Lung (tissue), 16 donors: ENCODE results near the gene DNAAF5. TPM values are rescaled to one million over a fixed set of nuclear protein-coding genes. Genes with fewer than 3 reads are reported as not detected.

Experiments used
- ATAC-seq: fragments of 200-7000 bp; cut with Tn5 transposase; one replicate; pipeline ENCODE4 v1.9.1; 2020; ENCODE audit warnings: moderate number of reproducible peaks; ENCODE audit not compliant: insufficient read depth, low FRiP score
- DNase-seq, 3 donors: peaks; one replicate each; pipeline ENCODE4 v3.0.0-alpha.2; 2013 to 2017
- H3K27ac ChIP-seq, 2 donors: one replicate each; pipeline ENCODE4 v1.5.1; 2013; ENCODE audit warnings: mild to moderate bottlenecking in 2 of 2, moderate library complexity in 2 of 2, control low read depth in 1 of 2, inconsistent platforms in 1 of 2, low read depth in 1 of 2, low read length in 1 of 2
- H3K27me3 ChIP-seq, 3 donors: one replicate each; pipeline ENCODE4 v1.5.1; 2013; ENCODE audit warnings: low read length in 2 of 3; ENCODE audit not compliant: control insufficient read depth in 3 of 3, insufficient read depth in 3 of 3
- H3K36me3 ChIP-seq, 4 donors: one replicate each; pipeline ENCODE4 v1.5.1; 2013; ENCODE audit warnings: low read length in 4 of 4, mild to moderate bottlenecking in 1 of 4, moderate library complexity in 1 of 4; ENCODE audit not compliant: control insufficient read depth in 4 of 4, insufficient read depth in 4 of 4
- H3K4me1 ChIP-seq, 5 donors: one replicate each; pipeline ENCODE4 v1.5.1; 2013; ENCODE audit warnings: low read length in 5 of 5, mild to moderate bottlenecking in 2 of 5, moderate library complexity in 1 of 5; ENCODE audit not compliant: control insufficient read depth in 5 of 5, insufficient read depth in 5 of 5
- H3K4me3 ChIP-seq: one replicate; pipeline ENCODE4 v1.5.1; 2013; ENCODE audit warnings: mild to moderate bottlenecking, control low read depth, moderate library complexity
- H3K9ac ChIP-seq, 2 donors: one replicate each; pipeline ENCODE4 v1.5.1; 2013; ENCODE audit warnings: low read length in 2 of 2, control low read depth in 1 of 2; ENCODE audit not compliant: insufficient read depth in 1 of 2
- H3K9me3 ChIP-seq, 4 donors: one replicate each; pipeline ENCODE4 v1.5.1; 2013; ENCODE audit warnings: low read length in 3 of 4, mild to moderate bottlenecking in 1 of 4, moderate library complexity in 1 of 4; ENCODE audit not compliant: control insufficient read depth in 4 of 4, insufficient read depth in 3 of 4
- WGBS, 2 donors: extraction: QIAGEN DNeasy Blood & Tissue Kit; methylation state at CpG; one replicate each; pipeline ENCODE4 v1.1.7; 2013; 5-methylcytosine and 5-hydroxymethylcytosine counted together
- long read RNA-seq, 5 donors: transcript quantifications; one replicate each; lab custom pipeline, GENCODE V29; 2026
- polyA plus RNA-seq, 2 donors: library from polyadenylated mRNA; stranded (reverse); fragments of 200-250 nt; gene quantifications; one replicate each; pipeline ENCODE4 v1.2.1, GENCODE V29; 2013
- total RNA-seq, 2 donors: library from RNA; depleted of rRNA in 1 of 2; stranded (reverse); fragments of >200 nt in 1 of 2; gene quantifications; one replicate each; pipeline ENCODE4 v1.2.1, GENCODE V29; 2014 to 2021
- TF ChIP-seq, protein P1 (sequence below): IDR thresholded peaks from 2 replicates; pipeline ENCODE4 v1.5.1; 2012; ENCODE audit warnings: mild to moderate bottlenecking; ENCODE audit errors: control extremely low read depth, extremely low read depth
- donor health status: control.
- donor health status: control.
- donor health status: Bipolar disorder and iron deficiency.
- donor health status: healthy.
- donor health status: DM: yes; HTN: yes; CAD: no.

Gene DNAAF5
- total RNA-seq: 10 to 100 TPM; 20.9 to 30.2 TPM
- polyA plus RNA-seq: 10 to 100 TPM; 10.2 to 16.4 TPM
- long read RNA-seq, donor 1, transcript DNAAF5-201 (13 exons, 3,410 nt): major isoform, 8 of 10 reads
- long read RNA-seq, donor 1, partial matches to known transcripts: 0 of 10 reads
- long read RNA-seq, donor 1, other reads (novel, unspliced or antisense): 0 of 10 reads
- long read RNA-seq, donor 2, partial matches to known transcripts: 0 of 1 reads
- long read RNA-seq, donor 2, other reads (novel, unspliced or antisense): 0 of 1 reads
- long read RNA-seq, donor 3, partial matches to known transcripts: 5 of 6 reads
- long read RNA-seq, donor 3, other reads (novel, unspliced or antisense): 0 of 6 reads
- long read RNA-seq, donor 4, partial matches to known transcripts: 0 of 2 reads
- long read RNA-seq, donor 4, other reads (novel, unspliced or antisense): 0 of 2 reads
- long read RNA-seq, donor 5, transcript DNAAF5-201 (13 exons, 3,410 nt): major isoform, 9 of 10 reads
- long read RNA-seq, donor 5, partial matches to known transcripts: 0 of 10 reads
- long read RNA-seq, donor 5, other reads (novel, unspliced or antisense): 0 of 10 reads

DNA sequence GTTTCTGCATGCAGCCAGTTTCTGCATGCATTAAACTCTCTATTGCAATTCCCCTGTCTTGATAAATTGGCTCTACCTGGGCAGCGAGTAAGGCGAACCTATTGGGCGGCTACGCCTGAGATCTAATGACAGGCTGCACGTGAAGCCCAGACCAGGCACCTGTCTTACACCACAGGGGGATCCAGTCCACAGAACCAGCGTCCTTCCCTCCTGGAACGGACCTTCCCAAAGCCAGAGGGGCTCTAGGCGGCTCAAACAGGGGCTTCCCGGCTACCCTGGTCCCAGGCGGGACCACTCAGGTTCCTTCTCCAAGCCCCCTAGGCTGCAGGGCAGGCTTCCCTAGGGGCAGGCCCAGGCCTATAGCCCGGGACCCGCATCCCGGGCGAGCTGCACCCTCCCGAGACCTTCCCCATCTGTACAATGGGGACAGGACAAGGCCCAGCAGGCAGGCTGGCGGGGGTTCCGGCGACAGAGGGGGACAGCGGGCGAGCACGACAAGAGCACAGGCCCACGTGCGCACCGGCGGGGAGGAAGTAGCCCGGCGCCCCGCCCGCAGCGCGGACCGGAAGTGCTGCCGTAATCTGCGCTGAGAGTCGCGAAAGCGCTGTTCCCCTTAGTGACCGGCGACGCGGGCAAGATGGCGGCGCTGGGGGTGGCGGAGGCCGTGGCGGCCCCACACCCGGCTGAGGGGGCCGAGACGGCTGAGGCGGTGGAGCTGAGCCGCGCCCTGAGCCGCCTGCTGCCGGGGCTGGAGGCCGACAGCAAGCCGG is at the start of gene DNAAF5:
DNAAF5 (plus strand) TSS at position 616 of the 770 bp plus-strand sequence; CDS start at position 638, 22 bp downstream.
- Histone ChIP-seq H3K36me3 (peaks cover 0 to 8% (median 5%) of the 10 kb centered on the region in 4 donors), H3K4me1 (peaks cover 4 to 15% (median 6%) of the 10 kb centered on the region in 5 donors), H3K9ac (no peak within 1 kb of the TSS), H3K27ac (peak within 1 kb of the TSS; percentile 78 to 81), H3K4me3 (peak within 1 kb of the TSS; percentile 70), H3K27me3 (no peaks in the 10 kb centered on the region), H3K9me3 (no peaks in the 10 kb centered on the region)
- ATAC-seq (peak; percentile 96), DNase-seq (peak; percentile 82 to 90 (median 89))
- TF ChIP-seq, protein P1, sequence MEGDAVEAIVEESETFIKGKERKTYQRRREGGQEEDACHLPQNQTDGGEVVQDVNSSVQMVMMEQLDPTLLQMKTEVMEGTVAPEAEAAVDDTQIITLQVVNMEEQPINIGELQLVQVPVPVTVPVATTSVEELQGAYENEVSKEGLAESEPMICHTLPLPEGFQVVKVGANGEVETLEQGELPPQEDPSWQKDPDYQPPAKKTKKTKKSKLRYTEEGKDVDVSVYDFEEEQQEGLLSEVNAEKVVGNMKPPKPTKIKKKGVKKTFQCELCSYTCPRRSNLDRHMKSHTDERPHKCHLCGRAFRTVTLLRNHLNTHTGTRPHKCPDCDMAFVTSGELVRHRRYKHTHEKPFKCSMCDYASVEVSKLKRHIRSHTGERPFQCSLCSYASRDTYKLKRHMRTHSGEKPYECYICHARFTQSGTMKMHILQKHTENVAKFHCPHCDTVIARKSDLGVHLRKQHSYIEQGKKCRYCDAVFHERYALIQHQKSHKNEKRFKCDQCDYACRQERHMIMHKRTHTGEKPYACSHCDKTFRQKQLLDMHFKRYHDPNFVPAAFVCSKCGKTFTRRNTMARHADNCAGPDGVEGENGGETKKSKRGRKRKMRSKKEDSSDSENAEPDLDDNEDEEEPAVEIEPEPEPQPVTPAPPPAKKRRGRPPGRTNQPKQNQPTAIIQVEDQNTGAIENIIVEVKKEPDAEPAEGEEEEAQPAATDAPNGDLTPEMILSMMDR: no peak
- 10% methylated on average over 54 to 56 of the region's 56 CpGs for WGBS, 2 donors

DNA sequence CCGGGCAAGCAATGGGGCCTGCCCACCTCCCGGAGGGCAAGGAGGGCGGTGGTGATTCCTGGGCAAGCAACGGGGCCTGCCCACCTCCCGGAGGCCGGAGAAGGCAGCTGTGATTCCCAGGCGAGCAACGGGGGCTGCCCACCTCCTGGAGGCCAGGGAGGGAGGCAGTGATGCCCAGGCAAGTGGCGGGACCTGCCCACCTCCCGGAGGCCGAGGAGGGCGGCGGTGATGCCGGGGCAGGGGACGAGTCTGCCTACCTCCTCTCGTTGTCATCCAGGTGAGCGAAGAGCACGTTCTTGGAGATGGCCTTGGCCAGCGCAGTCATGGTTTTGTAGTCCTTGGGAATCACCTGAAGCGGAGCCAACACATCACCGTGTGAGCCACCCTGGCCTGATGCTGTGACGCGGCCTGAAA is 49.5 kb upstream of the DNAAF5 start:
- no peaks in the 10 kb centered on the region for H3K9me3 ChIP-seq

DNA sequence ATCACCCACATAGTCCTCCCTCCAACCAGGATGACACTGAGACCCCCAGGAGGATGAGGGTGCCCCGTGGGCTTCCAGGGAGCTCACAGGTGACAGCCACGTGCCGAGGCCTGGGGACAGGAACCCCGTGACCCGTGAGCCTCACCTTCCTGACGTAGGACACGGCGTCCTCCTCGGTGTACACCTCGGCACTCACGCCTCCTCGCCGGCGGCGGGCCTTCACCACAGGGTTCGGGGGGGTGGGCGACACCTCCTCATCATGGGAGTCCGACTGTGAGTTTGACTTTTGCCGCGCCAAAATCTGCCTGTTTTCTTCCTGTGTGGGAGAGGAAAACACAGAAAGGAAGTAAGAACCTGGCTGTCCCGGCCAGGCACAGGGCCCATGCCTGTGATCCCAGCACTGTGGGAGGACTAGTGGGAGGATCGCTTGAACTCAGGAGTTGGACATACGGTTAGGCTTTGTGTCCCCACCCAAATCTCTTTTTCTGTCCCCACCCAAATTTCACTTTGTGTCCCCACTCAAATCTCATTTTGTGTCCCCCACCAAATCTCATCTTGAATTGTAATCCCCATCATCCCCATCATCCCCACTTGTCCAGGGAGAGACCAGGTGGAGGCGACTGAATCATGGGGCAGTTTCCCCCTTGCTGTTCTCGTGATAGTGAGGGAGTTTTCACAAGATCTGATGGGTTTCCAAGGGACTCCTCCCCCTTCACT is 45.9 kb upstream of the DNAAF5 start:
- DNase-seq (no peak), ATAC-seq (no peak)
- H3K4me1 ChIP-seq: no peaks in the 10 kb centered on the region
- H3K36me3 ChIP-seq: peaks cover 0 to 14% (median 5%) of the 10 kb centered on the region in 4 donors
- H3K4me3 ChIP-seq: no peak overlapping the region
- H3K9ac ChIP-seq: no peak overlapping the region
- H3K27me3 ChIP-seq: no peaks in the 10 kb centered on the region
- H3K27ac ChIP-seq: no peak overlapping the region
- WGBS, 2 donors: 96 to 97% methylated on average over 25 of the region's 25 CpGs
- TF ChIP-seq, protein P1: no peak
- peaks cover 0 to 3% (median 2%) of the 10 kb centered on the region in 4 donors for H3K9me3 ChIP-seq

More for the DNA sequence above, 49.5 kb upstream of the DNAAF5 start:
- DNase-seq (no peak), ATAC-seq (no peak)
- H3K4me1 ChIP-seq: no peaks in the 10 kb centered on the region
- H3K9ac ChIP-seq: no peak overlapping the region
- TF ChIP-seq, protein P1: no peak
- 94 to 95% methylated on average over 20 to 23 of the region's 23 CpGs for WGBS, 2 donors
- H3K27me3 ChIP-seq: no peaks in the 10 kb centered on the region
- no peak overlapping the region for H3K4me3 ChIP-seq
- peaks cover 0 to 14% (median 3%) of the 10 kb centered on the region in 4 donors for H3K36me3 ChIP-seq
- H3K27ac ChIP-seq: no peak overlapping the region
